Left ventricle myocardium inferior (tissue), 1 donor: ENCODE data around the gene ZNF775. TPM values are rescaled to one million over a fixed set of nuclear protein-coding genes. Genes with fewer than 3 reads are reported as not detected.

Source experiments
- DNase-seq: peaks from one replicate; pipeline ENCODE4 v3.0.0-alpha.2; 2020
- H3K27ac ChIP-seq: fragments of 200-600 bp; replicated peaks from 2 replicates; pipeline ENCODE4 v1.8.0; 2021
- H3K27me3 ChIP-seq: fragments of 200-600 bp; 2 replicates; pipeline ENCODE4 v1.8.0; 2021; ENCODE audit warnings: low read depth
- H3K36me3 ChIP-seq: fragments of 200-600 bp; 2 replicates; pipeline ENCODE4 v1.8.0; 2021
- H3K4me1 ChIP-seq: fragments of 200-600 bp; 2 replicates; pipeline ENCODE4 v1.8.0; 2021
- H3K4me3 ChIP-seq: fragments of 200-600 bp; 2 replicates; pipeline ENCODE4 v1.8.0; 2021; ENCODE audit warnings: mild to moderate bottlenecking, moderate library complexity
- H3K9me3 ChIP-seq: fragments of 200-600 bp; replicated peaks from 2 replicates; pipeline ENCODE4 v1.8.0; 2021
- CTCF ChIP-seq: fragments of 200-600 bp; IDR thresholded peaks from 2 replicates; pipeline ENCODE4 v1.8.0; 2021; ENCODE audit warnings: antibody characterized with exemption, mild to moderate bottlenecking, borderline replicate concordance
- intact Hi-C: fragments of 100-400 bp; cut with micrococcal nuclease; formaldehyde crosslinking; loops from one replicate; pipeline ENCODE4 v1.11.0; 2022
- total RNA-seq: library from RNA; stranded (reverse); fragmentation: NEBNext Ultra II Directional; extraction: Animal tissue kit (Norgen Biotek cat#: 25700); gene quantifications from one replicate; pipeline ENCODE4 v1.2.1, GENCODE V29; 2021
- donor health status: DM: no; HTN: yes; CAD: no; lungs with severe emphysema.

The ZNF775 gene
- total RNA-seq, 1 donor from 2014 or later: 3.1 TPM

DNA sequence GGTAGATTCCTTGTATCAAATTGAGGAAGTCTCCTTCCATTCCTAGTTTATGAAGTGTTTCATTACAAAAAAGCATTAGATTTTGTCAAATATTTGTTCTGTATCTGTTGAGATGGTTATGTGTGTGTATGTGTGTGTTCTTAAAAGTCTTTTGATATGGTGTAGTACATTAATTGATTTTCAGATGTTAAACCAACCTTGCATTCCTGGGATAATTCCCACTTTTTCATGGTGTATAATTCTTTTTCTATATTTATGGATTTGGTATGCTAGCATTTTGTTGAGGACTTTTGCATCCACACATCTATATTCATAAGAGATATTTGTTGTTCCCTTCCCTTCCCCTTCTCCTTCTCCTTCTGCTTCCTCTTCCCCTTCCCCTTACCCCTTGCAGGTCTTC, 62.4 kb downstream of the ZNF775 start:
- TF ChIP-seq CTCF: no peak
- H3K4me3 ChIP-seq: no peak overlapping the region
- no peak for DNase-seq
- peaks cover 6% of the 10 kb centered on the region for H3K4me1 ChIP-seq
- H3K36me3 ChIP-seq: no peaks in the 10 kb centered on the region
- no peaks in the 10 kb centered on the region for H3K27me3 ChIP-seq
- H3K9me3 ChIP-seq: peaks cover 24% of the 10 kb centered on the region
- H3K27ac ChIP-seq: no peak overlapping the region
- intact Hi-C loops: no loop called here

DNA sequence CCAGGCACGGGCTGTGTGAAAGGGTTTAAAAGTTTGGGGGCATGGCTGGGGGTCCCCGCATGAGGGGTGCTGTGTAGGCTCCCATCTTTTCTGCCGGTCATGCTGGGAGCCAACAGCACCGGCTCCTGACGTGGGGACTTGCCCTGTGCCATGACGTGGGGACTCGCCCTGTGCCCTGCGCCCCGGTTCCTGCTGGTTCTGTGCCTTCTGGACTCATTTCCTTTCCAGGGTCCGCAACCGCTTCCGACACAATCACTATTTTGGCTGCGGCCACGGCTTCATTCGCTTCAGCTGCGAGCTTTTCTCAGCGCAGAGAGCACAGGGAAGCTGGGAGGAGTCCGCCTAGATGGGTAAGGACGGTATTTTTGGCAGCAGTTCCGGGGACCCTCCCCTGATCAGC, 63.7 kb downstream of the ZNF775 start:
- peaks cover 24% of the 10 kb centered on the region for H3K9me3 ChIP-seq
- no peaks in the 10 kb centered on the region for H3K27me3 ChIP-seq
- no peaks in the 10 kb centered on the region for H3K36me3 ChIP-seq
- DNase-seq: no peak
- intact Hi-C loops: no loop called here
- no peak overlapping the region for H3K27ac ChIP-seq
- H3K4me1 ChIP-seq: peaks cover 12% of the 10 kb centered on the region
- H3K4me3 ChIP-seq: no peak overlapping the region
- no peak for TF ChIP-seq CTCF

DNA sequence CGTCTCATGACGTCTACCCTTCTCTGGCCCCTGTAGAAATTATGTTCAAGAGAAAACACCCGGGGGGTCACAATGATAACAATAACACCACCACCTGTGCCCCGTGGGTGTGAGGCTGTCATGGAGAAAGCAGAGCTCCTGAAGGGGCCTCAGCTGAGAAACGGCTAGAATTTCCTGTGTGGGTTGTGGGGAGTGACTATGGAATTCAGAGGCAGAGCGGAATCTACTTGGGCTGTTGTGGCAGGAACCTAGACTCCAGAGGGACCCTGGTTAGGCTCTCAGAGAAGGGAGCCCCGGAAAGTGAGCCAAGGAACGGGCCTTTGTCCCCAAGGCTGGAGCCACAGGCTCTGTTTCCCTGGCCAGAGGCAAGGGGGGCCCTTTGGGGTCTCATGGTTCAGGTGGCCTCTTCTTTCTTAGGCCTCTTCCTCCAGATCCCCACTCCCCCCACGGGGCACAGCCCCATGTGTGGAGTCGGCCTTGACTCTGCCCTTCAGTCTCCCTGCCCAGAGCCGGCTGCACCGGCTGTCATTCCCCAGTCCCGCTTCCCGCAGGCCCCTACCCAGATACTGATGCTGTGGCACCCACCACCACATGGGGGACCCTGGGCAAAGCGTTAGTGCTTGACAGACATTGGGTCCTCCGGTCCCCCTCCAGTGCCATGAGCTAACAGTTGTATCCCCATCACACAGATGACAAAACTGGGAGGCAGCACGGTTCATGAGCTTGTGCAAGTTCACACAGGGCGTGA, 64.8 kb downstream of the ZNF775 start:
- no peak overlapping the region for H3K27ac ChIP-seq
- intact Hi-C loops: no loop called here
- H3K36me3 ChIP-seq: no peaks in the 10 kb centered on the region

GRCh38 chr7:150444674-150445365, 65.7 kb downstream of the ZNF775 start:
- no peak for DNase-seq
- Histone ChIP-seq H3K27me3 (no peaks in the 10 kb centered on the region), H3K4me3 (no peak overlapping the region), H3K27ac (no peak overlapping the region), H3K36me3 (no peaks in the 10 kb centered on the region), H3K9me3 (peaks cover 24% of the 10 kb centered on the region), H3K4me1 (peaks cover 27% of the 10 kb centered on the region)
- no peak for TF ChIP-seq CTCF
- intact Hi-C loops: no loop called here

More for the DNA sequence above, 64.8 kb downstream of the ZNF775 start:
- Histone ChIP-seq H3K27me3 (no peaks in the 10 kb centered on the region), H3K4me1 (peaks cover 20% of the 10 kb centered on the region), H3K4me3 (no peak overlapping the region), H3K9me3 (peaks cover 24% of the 10 kb centered on the region)
- no peak for DNase-seq
- TF ChIP-seq CTCF: no peak

GRCh38 chr7:150446288-150446938, 67.3 kb downstream of the ZNF775 start:
- H3K27ac ChIP-seq: no peak overlapping the region
- no peaks in the 10 kb centered on the region for H3K27me3 ChIP-seq
- no peaks in the 10 kb centered on the region for H3K36me3 ChIP-seq
- intact Hi-C loops: no loop called here
- no peak for TF ChIP-seq CTCF
- H3K4me1 ChIP-seq: peaks cover 38% of the 10 kb centered on the region
- H3K9me3 ChIP-seq: peaks cover 14% of the 10 kb centered on the region
- DNase-seq: no peak
- no peak overlapping the region for H3K4me3 ChIP-seq

Other genes with a start within 250 kb of the ZNF775 start
- 4.3 TPM for gene LRRC61, start 56.0 kb upstream of the ZNF775 start, total RNA-seq
- gene ACTR3C, start 55.8 kb upstream of the ZNF775 start, total RNA-seq: 5.1 TPM
- gene RARRES2, start 37.7 kb upstream of the ZNF775 start, total RNA-seq: 17.6 TPM
- gene REPIN1, start 10.5 kb upstream of the ZNF775 start, total RNA-seq: 110 TPM
- 11.0 TPM for gene GIMAP8, start 71.3 kb downstream of the ZNF775 start, total RNA-seq
- 16.8 TPM for gene GIMAP7, start 135.5 kb downstream of the ZNF775 start, total RNA-seq
- gene GIMAP4, start 188.1 kb downstream of the ZNF775 start, total RNA-seq: 31.2 TPM